Measurements from ENCODE around the gene NOTCH1. TPM values are rescaled to one million over a fixed set of nuclear protein-coding genes. Genes with fewer than 3 reads are reported as not detected.

NOTCH1 gene
- total and polyA plus RNA-seq, 2 of the 8 experiments (the other 6 are each of a cell fraction or from before 2014, with no cell fraction given), result 6.9 to 55.6 TPM

- Histone ChIP-seq H2BK5ac (ENCODE audit: low read depth, low read length) (no peak overlapping the region), H2BK12ac (ENCODE audit: low read depth, low read length) (no peak overlapping the region), H3K23me2 (ENCODE audit: low read depth, low read length) (no peaks in the 10 kb centered on the region), H2BK120ac (replicated peaks; ENCODE audit: low read depth, low read length) (no peak overlapping the region), H3K23ac (ENCODE audit: insufficient read length) (no peak overlapping the region), H2BK15ac (ENCODE audit: low read length) (no peak overlapping the region), H4K91ac (replicated peaks; ENCODE audit: insufficient read length, low read length) (no peak overlapping the region), H3K4me1 (replicated peaks in 1 of 4; ENCODE audit: control insufficient read depth in 3 of 4, insufficient read depth in 4 of 4, low read length in 3 of 4) (no peaks in the 10 kb centered on the region), H3K79me1 (ENCODE audit: low read depth, low read length) (peaks cover 9% of the 10 kb centered on the region), H3K14ac (ENCODE audit: insufficient read length) (no peak overlapping the region), H2AK5ac (ENCODE audit: low read depth, low read length) (no peak overlapping the region), H3K4me2 (ENCODE audit: insufficient read depth in 1 of 2, low read depth in 2 of 2, low read length in 2 of 2) (no peak overlapping the region), H3K27me3 (replicated peaks in 1 of 4; ENCODE audit: control insufficient read depth in 3 of 4, extremely low read depth in 1 of 4, insufficient read depth in 3 of 4, low read length in 3 of 4) (no peaks in the 10 kb centered on the region), H4K20me1 (replicated peaks in 1 of 2; ENCODE audit: control insufficient read depth in 1 of 2, insufficient read depth in 2 of 2, low read length in 2 of 2) (peaks cover 0 to 22% of the 10 kb centered on the region in 2 experiments), H4K5ac (ENCODE audit: insufficient read length, low read depth, low read length) (no peak overlapping the region), H3K56ac (replicated peaks; ENCODE audit: insufficient read length, low read depth, low read length) (no peak overlapping the region), H3K79me2 (ENCODE audit: control insufficient read depth in 1 of 2, insufficient read depth in 2 of 2, low read length in 2 of 2) (peaks cover 0 to 5% of the 10 kb centered on the region in 2 experiments; a peak in 2 of 4 replicates), H3K9me3 (ENCODE audit: insufficient read depth in 2 of 2, low read depth in 1 of 2, low read length in 1 of 2) (no peaks in the 10 kb centered on the region), H3K9ac (replicated peaks in 1 of 4; ENCODE audit: extremely low read depth in 1 of 4, low read depth in 3 of 4, low read length in 3 of 4) (no peak overlapping the region), H3K4ac (replicated peaks; ENCODE audit: insufficient read length, low read depth, low read length) (no peak overlapping the region), H2BK20ac (ENCODE audit: low read length) (no peak overlapping the region), H2AFZ (ENCODE audit: low read length) (no peak overlapping the region), H3K4me3 (ENCODE audit: extremely low read depth in 1 of 4, insufficient read depth in 2 of 4, low read depth in 3 of 4, low read length in 4 of 4) (no peak overlapping the region), H4K8ac (ENCODE audit: extremely low read depth, insufficient read depth, low read length) (no peak overlapping the region), H3K18ac (ENCODE audit: extremely low read depth, low read length) (no peak overlapping the region), H3K36me3 (ENCODE audit: control insufficient read depth in 2 of 4, insufficient read depth in 4 of 4, low read length in 3 of 4) (peaks cover 7 to 61% (median 11%) of the 10 kb centered on the region in 4 experiments; a peak in 6 of 8 replicates), H3K27ac (ENCODE audit: low read depth, low read length) (no peak overlapping the region; the same call in 1 of the 2 replicates)
- WGBS, 2 experiments (ENCODE audit: extremely low coverage in 1 of 2, insufficient coverage in 1 of 2, insufficient read length in 1 of 2, insufficient replicate concordance in 2 of 2, low coverage in 1 of 2, low lambda C conversion rate in 2 of 2, missing lambda C conversion rate in 1 of 2), result 96% methylated on average over 31 of the region's 32 CpGs; no CpG with 5 or more reads in 1 of the 2 experiments
- FAIRE-seq (no peak), DNase-seq (ENCODE audit: low read depth in 1 of 2, low spot score in 2 of 2) (no peak)
- POLR2A ChIA-PET (ENCODE audit: partially characterized antibody), result interaction anchor here (0.9 to 1.2 kb wide), 4 partner anchors 14 to 81 kb away, joined by 3 to 4 read pairs (median 3); no protein-coding TSS in a partner anchor
- CTCF ChIA-PET (ENCODE audit: partially characterized antibody), result interaction anchor here (0.8 to 3.1 kb wide), 7 partner anchors 11 to 137 kb away, joined by 3 to 25 read pairs (median 4); no protein-coding TSS in a partner anchor
- TF ChIP-seq GTF2F1 (IDR thresholded peaks at IDR 0.05; ENCODE audit: borderline replicate concordance, low read depth, low read length) (no peak), NANOG (IDR thresholded peaks at IDR 0.05; ENCODE audit: insufficient read depth, low read depth, low read length, poor library complexity, severe bottlenecking) (no peak), CREB1 (IDR thresholded peaks at IDR 0.05) (no peak), CHD2 (IDR thresholded peaks at IDR 0.05; ENCODE audit: low read length) (no peak)
Measured at GRCh38 chr9:136519263-136520052, 26.4 kb downstream of the NOTCH1 start.
